Kidney epithelial cell (primary cell): ENCODE measurements around the gene RTN4IP1. TPM values are rescaled to one million over a fixed set of nuclear protein-coding genes. Genes with fewer than 3 reads are reported as not detected.
"Not testable (repeated sequence)": the region's sequence is repeated elsewhere in the genome, so short reads cannot be mapped to it uniquely, and the experiment has no call there.

Experiments
- DNase-seq: peaks from one replicate; pipeline ENCODE4 v3.0.0-alpha.2; 2010; ENCODE audit warnings: low read depth
- H3K27me3 ChIP-seq: 2 replicates; pipeline ENCODE4 v1.6.0; 2011; ENCODE audit warnings: low read length; ENCODE audit not compliant: control insufficient read depth, insufficient read depth
- H3K36me3 ChIP-seq: 2 replicates; pipeline ENCODE4 v1.5.1; 2011; ENCODE audit warnings: low read length; ENCODE audit not compliant: control insufficient read depth, insufficient read depth
- H3K4me3 ChIP-seq: 2 replicates; pipeline ENCODE4 v1.5.1; 2011; ENCODE audit warnings: low read depth, mild to moderate bottlenecking, control low read depth, low read length
- total RNA-seq: library from RNA; depleted of rRNA; stranded (reverse); fragments of >200 nt; gene quantifications from 2 replicates; pipeline ENCODE4 v1.2.3, GENCODE V29; 2015
- TF ChIP-seq, protein P1 (sequence below): IDR thresholded peaks from 2 replicates; pipeline ENCODE4 v1.5.1; 2011; ENCODE audit warnings: mild to moderate bottlenecking, moderate library complexity, low read length, control low read depth, inconsistent platforms; ENCODE audit not compliant: insufficient read depth, poor library complexity, severe bottlenecking

RTN4IP1 gene
- total RNA-seq, 1 donor from 2014 or later, result 8.2 TPM

DNA sequence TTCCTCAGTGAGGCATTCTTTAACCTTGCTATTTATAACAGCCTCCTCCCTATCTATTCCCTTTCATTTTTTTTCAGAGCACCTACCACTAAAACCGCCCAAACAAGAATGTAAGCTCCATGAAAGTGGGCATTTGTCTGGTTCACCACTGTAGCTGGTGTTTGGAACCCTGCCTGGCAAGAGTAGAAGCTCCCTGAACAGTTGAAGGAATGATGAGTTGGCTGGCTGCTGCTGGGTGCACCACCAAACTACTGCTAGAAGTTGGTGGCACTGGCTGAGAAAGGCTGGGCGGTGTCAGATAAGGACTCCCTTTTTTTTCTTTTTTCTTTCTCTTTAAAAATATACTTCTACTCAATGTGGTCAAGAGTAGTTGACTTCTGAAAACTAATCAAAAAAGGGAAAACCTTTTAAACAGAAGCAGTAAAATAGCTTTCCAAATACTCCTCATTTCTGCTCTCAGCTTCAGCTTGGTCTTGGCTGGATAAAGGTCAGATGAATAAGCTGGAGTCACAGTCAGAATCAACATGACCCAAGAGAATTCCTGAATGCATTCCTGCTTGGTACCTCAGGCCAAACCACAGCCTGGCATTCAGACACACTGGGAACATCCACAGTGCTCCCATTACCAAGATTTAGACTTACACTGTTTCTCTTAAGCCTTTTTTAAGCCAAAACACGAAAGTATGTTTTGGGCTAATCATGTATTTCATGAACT lies 38.0 kb downstream of the RTN4IP1 start:
- no peaks in the 10 kb centered on the region for H3K36me3 ChIP-seq
- no peaks in the 10 kb centered on the region for H3K27me3 ChIP-seq
- no peak overlapping the region for H3K4me3 ChIP-seq
- TF ChIP-seq, protein P1, sequence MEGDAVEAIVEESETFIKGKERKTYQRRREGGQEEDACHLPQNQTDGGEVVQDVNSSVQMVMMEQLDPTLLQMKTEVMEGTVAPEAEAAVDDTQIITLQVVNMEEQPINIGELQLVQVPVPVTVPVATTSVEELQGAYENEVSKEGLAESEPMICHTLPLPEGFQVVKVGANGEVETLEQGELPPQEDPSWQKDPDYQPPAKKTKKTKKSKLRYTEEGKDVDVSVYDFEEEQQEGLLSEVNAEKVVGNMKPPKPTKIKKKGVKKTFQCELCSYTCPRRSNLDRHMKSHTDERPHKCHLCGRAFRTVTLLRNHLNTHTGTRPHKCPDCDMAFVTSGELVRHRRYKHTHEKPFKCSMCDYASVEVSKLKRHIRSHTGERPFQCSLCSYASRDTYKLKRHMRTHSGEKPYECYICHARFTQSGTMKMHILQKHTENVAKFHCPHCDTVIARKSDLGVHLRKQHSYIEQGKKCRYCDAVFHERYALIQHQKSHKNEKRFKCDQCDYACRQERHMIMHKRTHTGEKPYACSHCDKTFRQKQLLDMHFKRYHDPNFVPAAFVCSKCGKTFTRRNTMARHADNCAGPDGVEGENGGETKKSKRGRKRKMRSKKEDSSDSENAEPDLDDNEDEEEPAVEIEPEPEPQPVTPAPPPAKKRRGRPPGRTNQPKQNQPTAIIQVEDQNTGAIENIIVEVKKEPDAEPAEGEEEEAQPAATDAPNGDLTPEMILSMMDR, result no peak
- DNase-seq, result peak; percentile 75

DNA sequence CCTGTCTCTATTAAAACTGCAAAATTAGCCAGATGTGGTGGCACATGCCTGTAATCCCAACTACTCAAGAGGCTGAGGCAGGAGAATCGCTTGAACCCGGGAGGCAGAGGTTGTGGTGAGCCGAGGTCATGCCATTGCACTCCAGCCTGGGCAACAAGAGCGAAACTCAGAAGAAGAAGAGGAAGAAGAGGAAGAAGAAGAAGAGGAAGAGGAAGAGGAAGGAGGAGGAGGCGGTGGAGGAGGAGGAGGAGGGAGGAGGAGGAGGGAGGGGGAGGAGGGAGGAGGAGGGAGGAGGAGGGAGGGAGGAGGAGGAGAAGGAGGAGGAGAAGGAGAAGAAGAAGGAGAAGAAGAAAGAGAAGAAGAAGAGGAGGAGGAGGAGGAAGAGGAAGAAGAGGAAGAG lies 40.4 kb downstream of the RTN4IP1 start:
- not testable (repeated sequence) for H3K4me3 ChIP-seq, DNase-seq, H3K36me3 ChIP-seq, H3K27me3 ChIP-seq

DNA sequence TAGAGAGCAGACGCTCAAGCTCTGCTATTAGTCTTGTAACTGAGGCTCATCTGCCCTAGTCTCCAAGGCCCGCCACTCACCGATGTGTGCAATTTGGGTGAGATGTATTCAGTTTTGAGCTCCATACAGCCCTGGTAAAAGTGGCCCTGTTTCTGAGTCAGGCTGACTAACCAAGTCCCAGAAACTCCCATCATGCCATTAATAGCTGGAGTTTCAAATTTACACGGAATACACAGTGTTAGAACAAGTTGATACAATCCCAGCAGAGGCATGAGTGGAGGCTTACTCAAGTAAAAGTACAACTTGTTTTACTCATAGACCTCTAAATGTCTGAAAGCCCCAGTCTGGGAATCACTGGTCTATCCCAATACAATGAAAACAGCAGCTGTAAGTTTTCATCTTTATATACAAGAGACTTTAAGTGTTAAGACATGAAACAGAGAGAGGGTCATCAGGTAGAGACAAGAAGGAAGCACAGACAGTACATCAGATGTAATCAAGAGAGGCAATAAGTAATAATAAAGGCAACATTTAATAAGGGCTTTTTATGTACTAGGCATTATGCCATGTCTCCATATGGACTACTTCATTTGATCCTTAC lies 42.4 kb downstream of the RTN4IP1 start:
- TF ChIP-seq, protein P1, result no peak
- H3K4me3 ChIP-seq, result no peak overlapping the region
- DNase-seq, result no peak
- H3K27me3 ChIP-seq, result no peaks in the 10 kb centered on the region
- no peaks in the 10 kb centered on the region for H3K36me3 ChIP-seq

DNA sequence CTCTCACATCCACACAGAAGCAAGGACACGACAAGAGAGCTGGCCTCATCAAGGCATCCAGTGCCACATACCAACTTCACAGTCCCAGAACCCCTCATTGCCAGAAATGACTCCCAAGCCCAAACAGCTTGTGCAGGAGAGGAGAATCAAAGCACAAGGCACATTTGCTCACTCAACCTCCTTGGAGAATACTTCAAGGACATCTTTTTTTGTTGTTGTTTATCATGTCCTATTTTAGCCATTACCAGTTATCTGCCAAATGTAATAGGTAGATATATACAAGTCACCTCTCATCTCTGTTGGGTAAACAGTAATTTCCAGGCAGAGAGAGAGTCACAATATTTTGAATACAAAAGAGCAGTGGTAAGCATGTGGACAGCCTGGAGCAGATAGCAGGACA lies 47.8 kb downstream of the RTN4IP1 start:
- TF ChIP-seq, protein P1, result no peak
- DNase-seq, result no peak
- Histone ChIP-seq H3K27me3 (no peaks in the 10 kb centered on the region), H3K4me3 (no peak overlapping the region), H3K36me3 (no peaks in the 10 kb centered on the region)

GRCh38 chr6:106579281-106579680 lies 50.0 kb downstream of the RTN4IP1 start:
- H3K4me3 ChIP-seq, result no peak overlapping the region
- no peaks in the 10 kb centered on the region for H3K27me3 ChIP-seq
- DNase-seq, result no peak
- H3K36me3 ChIP-seq, result no peaks in the 10 kb centered on the region
- TF ChIP-seq, protein P1, result no peak

DNA sequence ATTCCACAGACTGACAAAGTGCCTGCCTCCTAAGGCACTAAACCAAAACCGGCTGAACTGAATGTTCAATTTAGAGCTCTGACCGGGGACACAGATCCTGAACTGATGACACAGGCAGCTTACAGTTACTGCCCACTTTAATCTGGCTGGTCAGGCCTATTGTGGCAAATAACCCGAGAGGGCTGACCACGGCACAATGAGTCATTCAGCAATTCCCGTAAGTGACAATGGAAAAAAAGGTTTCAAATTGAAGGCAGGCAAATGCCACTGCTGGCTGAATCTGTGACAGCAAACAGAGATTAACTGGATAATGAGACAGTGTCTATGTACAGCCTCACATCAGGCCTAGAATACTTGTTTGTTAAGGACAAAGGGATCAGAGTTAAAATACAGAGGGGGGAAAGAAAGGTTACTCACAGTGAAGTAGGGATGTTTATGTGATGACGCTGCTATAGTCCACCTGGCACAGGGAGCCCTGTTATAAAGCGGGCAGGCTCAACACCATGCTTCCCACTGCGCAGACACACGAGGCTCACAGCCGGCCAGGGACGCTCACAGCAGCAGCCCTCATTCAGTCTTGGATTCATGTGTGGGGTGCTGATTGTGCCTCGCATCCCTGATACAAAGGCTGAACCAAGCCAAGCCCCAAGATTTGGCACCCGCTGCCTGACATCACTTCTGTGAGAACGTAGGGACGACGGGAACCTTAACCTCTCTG lies 54.4 kb downstream of the RTN4IP1 start:
- no peaks in the 10 kb centered on the region for H3K36me3 ChIP-seq
- TF ChIP-seq, protein P1, result no peak
- no peak overlapping the region for H3K4me3 ChIP-seq
- DNase-seq, result peak; percentile 49
- no peaks in the 10 kb centered on the region for H3K27me3 ChIP-seq
